NCI-H345 (cell line): ENCODE measurements around the gene CABP2.
"Not testable (repeated sequence)": the region's sequence is repeated elsewhere in the genome, so short reads cannot be mapped to it uniquely, and the experiment has no call there.

Source experiments
- DNase-seq: peaks from one replicate; lab custom pipeline; 2025; lab: John Stamatoyannopoulos, UW

CABP2 gene

DNA sequence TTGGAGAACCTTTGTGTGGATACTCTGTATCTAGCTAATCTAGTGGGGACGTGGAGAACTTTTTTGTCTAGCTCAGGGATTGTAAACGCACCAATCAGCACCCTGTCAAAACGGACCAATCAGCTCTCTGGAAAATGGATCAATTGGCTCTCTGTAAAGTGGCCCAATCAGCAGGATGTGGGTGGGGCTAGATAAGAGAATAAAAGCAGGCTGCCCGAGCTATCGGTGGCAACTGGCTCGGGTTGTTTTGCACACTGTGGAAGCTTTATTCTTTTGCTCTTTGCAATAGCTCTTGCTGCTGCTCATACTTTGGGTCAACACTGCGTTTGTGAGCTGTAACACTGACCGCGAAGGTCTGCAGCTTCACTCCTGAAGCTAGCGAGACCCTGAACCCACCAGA lies 46.6 kb downstream of the CABP2 start:
- not testable (repeated sequence) for DNase-seq

- no peak for DNase-seq
These were observed 50.4 kb downstream of the CABP2 start for GRCh38 chr11:67472882-67473281.

DNA sequence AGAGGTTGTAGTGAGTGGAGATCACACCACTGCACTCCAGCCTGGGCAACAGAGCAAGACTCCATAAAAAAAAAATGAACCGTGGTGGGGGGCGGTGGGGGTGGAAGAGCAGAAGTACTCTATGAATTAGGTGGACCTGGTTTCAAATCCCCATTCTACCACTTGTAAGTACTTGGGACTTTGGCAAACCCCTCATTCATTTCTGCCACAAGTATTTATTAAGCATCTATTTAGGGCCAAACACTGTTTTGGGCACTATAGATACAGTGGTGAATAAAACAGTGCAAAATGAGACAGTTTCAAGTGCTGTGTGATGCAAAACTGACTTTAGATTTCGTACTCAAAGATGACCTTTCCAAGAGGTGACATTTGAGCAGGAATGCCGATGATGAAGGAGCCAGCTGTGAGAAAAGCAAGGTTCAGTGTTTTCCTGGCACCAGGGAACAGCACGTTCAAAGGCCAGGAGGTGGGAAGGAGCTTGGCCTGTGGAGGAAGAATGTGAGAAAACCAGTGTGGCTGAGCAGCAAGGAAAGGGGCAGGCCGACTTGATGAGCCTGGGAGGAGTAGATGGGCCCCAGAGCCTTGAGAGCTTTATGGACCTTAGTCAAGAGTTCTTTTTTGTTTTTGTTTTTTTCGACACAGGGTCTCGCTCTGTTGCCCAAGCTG lies 52.8 kb downstream of the CABP2 start:
- DNase-seq, result no peak

DNA sequence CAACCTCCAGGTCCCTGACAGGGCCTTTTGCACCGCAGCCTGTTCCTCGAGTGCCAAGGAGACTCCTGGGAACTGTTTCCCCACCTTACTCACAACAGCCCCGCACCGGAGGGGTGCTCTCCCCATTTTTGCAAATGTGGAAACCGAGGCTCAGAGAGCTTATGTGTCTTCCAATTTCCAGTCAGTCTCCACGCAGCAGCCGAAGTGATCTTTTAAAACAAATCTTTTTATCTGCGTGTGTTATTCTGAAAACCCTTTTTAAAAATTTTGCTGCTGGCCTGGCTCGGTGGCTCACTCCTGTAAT lies 53.8 kb downstream of the CABP2 start:
- no peak for DNase-seq
